Measurements from ENCODE around the gene GARNL3.

Gene GARNL3

DNA sequence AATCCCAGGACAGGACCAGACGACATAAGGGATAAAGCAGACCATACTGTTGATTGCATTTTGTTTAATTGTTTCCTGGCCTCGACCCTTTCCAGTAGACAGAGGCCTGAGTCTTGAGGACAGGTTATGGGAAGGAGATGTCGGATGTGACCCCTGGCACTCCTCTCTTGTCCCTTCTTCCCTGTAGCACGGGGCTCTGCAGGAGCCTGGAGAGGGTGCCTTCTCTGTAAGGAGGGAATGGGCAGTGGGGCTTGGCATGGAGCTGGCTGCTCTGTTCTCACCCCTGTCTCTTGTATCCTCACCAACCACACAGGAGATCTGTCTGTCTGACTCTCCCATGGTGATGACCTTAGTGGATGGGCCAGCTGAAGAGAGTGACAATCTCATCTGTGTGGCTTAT lies 92.3 kb downstream of the GARNL3 start:
- no peaks in the 10 kb centered on the region for H3K27me3 ChIP-seq (replicated peaks; ENCODE audit: control insufficient read depth, insufficient read depth, low read length)
- H3K36me3 ChIP-seq (ENCODE audit: control insufficient read depth, insufficient read depth, low read length): no peaks in the 10 kb centered on the region; the same call in none of the 2 replicates
- no peak overlapping the region for H3K4me3 ChIP-seq (replicated peaks; ENCODE audit: low read depth, low read length)
- TF ChIP-seq, protein P1, sequence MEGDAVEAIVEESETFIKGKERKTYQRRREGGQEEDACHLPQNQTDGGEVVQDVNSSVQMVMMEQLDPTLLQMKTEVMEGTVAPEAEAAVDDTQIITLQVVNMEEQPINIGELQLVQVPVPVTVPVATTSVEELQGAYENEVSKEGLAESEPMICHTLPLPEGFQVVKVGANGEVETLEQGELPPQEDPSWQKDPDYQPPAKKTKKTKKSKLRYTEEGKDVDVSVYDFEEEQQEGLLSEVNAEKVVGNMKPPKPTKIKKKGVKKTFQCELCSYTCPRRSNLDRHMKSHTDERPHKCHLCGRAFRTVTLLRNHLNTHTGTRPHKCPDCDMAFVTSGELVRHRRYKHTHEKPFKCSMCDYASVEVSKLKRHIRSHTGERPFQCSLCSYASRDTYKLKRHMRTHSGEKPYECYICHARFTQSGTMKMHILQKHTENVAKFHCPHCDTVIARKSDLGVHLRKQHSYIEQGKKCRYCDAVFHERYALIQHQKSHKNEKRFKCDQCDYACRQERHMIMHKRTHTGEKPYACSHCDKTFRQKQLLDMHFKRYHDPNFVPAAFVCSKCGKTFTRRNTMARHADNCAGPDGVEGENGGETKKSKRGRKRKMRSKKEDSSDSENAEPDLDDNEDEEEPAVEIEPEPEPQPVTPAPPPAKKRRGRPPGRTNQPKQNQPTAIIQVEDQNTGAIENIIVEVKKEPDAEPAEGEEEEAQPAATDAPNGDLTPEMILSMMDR (IDR thresholded peaks at IDR 0.05; ENCODE audit: insufficient read depth, low read length, poor library complexity, severe bottlenecking): no peak
- no peak for DNase-seq (ENCODE audit: extremely low read depth, insufficient read length)

DNA sequence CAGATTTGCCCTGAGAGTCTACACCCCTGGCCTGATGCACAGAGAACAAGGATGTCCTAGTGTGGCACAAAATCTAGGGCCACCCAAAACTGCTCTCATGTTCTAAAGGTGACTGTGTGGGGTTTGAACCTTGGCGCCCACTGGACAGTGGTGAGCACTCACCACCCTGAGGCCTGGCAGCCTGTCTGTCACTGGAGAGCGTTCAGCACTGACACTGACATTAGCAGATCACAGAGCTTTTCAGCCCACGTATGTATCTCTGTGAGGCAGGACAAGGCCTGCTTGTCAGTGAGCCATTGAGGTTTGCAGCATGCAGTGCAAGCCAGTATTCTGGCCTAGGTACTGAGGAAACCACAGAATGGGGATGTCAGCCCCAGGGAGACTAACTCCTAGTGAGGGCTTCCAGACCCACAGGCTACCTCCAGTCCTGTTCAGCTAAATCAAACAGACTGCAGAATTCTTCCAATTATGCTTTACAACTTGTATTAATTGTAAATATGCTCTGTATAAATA lies 93.5 kb downstream of the GARNL3 start:
- no peaks in the 10 kb centered on the region; the same call in none of the 2 replicates for H3K36me3 ChIP-seq (ENCODE audit: control insufficient read depth, insufficient read depth, low read length)
- no peaks in the 10 kb centered on the region for H3K27me3 ChIP-seq (replicated peaks; ENCODE audit: control insufficient read depth, insufficient read depth, low read length)
- H3K4me3 ChIP-seq (replicated peaks; ENCODE audit: low read depth, low read length): no peak overlapping the region
- DNase-seq (ENCODE audit: extremely low read depth, insufficient read length): no peak
- TF ChIP-seq, protein P1 (IDR thresholded peaks at IDR 0.05; ENCODE audit: insufficient read depth, low read length, poor library complexity, severe bottlenecking): no peak

DNA sequence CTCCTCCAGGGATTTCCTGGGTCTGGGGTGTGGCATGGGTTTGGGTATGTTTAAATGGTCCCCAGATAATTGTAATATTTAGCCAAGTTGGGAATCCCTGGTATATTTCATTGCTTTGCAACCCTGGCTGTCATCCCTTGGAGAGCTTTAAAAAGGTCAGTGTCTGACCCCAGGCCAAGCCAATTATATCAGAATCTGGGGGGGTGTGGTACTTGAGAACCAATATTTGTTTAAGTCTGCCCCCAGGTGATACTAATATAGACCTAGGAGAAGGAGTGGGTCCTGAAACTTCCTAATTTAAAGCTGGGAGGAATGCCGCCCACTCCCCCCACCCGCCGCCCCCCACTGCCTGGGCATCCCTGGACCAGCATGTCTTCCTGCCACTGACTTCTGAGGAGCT lies 94.2 kb downstream of the GARNL3 start:
- TF ChIP-seq, protein P1 (IDR thresholded peaks at IDR 0.05; ENCODE audit: insufficient read depth, low read length, poor library complexity, severe bottlenecking): no peak
- no peak overlapping the region for H3K4me3 ChIP-seq (replicated peaks; ENCODE audit: low read depth, low read length)
- no peak for DNase-seq (ENCODE audit: extremely low read depth, insufficient read length)
- H3K27me3 ChIP-seq (replicated peaks; ENCODE audit: control insufficient read depth, insufficient read depth, low read length): no peaks in the 10 kb centered on the region
- H3K36me3 ChIP-seq (ENCODE audit: control insufficient read depth, insufficient read depth, low read length): no peaks in the 10 kb centered on the region; the same call in none of the 2 replicates

DNA sequence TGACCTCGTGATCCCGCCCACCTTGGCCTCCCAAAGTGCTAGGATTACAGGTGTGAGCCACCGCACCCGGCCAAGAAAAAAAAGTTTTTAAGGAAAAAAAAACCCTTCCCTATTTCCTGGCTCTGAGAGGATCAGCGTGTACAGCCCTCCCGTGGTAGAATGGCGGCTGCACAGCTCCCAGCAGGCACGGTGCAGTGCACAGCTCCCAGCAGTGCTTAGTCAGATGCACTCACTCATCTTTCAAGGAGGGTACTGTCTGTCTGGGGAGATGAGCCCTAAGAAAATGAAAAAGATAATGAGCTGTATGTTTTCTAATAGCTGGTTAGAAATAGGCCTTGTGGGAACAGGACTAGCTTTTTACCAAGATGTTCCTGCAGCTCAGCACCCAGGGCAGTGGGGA lies 95.7 kb downstream of the GARNL3 start:
- TF ChIP-seq, protein P1 (IDR thresholded peaks at IDR 0.05; ENCODE audit: insufficient read depth, low read length, poor library complexity, severe bottlenecking): no peak
- no peaks in the 10 kb centered on the region; the same call in none of the 2 replicates for H3K36me3 ChIP-seq (ENCODE audit: control insufficient read depth, insufficient read depth, low read length)
- H3K27me3 ChIP-seq (replicated peaks; ENCODE audit: control insufficient read depth, insufficient read depth, low read length): no peaks in the 10 kb centered on the region
- H3K4me3 ChIP-seq (replicated peaks; ENCODE audit: low read depth, low read length): no peak overlapping the region
- no peak for DNase-seq (ENCODE audit: extremely low read depth, insufficient read length)

DNA sequence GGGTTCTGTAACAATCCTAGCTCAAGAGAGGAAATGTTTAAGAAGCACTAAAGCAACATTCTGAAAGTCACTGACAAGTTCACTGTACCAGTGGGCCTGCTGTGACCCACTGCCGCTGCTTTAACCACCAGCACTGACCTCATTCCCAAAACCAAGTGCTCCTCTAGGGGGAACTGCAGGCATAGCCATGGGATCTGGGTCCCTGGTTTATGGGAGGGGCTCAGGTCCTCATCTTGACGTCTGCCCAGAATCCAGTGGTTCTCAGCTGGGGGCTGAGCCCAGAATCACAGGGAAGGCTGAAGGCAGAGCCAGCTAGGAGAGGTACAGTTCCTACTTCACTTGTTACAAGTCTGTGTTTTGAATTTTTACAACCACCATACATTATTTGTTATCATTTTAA lies 96.3 kb downstream of the GARNL3 start:
- TF ChIP-seq, protein P1 (IDR thresholded peaks at IDR 0.05; ENCODE audit: insufficient read depth, low read length, poor library complexity, severe bottlenecking): no peak
- Histone ChIP-seq H3K4me3 (replicated peaks; ENCODE audit: low read depth, low read length) (no peak overlapping the region), H3K36me3 (ENCODE audit: control insufficient read depth, insufficient read depth, low read length) (no peaks in the 10 kb centered on the region; the same call in none of the 2 replicates), H3K27me3 (replicated peaks; ENCODE audit: control insufficient read depth, insufficient read depth, low read length) (no peaks in the 10 kb centered on the region)
- no peak for DNase-seq (ENCODE audit: extremely low read depth, insufficient read length)

DNA sequence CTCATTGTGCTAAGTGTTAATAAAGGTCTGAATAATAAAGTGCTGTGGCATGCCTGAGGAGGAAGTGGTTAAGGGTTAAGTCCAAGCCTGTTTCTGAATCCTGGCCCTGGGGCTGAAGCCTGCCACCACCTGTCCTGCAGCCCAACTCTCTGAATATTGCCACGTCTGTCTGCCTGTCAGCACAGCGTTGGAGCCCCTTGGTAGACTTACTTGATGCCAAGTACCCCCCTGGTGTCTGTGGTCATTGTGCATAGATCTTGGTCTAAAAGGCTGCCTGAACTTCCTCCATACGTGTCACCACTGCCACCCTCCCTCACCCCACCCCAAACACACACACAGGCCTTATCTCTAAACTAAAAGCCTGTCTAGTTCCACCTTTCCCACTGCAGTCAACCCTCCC lies 97.0 kb downstream of the GARNL3 start:
- TF ChIP-seq, protein P1 (IDR thresholded peaks at IDR 0.05; ENCODE audit: insufficient read depth, low read length, poor library complexity, severe bottlenecking): no peak
- Histone ChIP-seq H3K27me3 (replicated peaks; ENCODE audit: control insufficient read depth, insufficient read depth, low read length) (no peaks in the 10 kb centered on the region), H3K4me3 (replicated peaks; ENCODE audit: low read depth, low read length) (no peak overlapping the region), H3K36me3 (ENCODE audit: control insufficient read depth, insufficient read depth, low read length) (no peaks in the 10 kb centered on the region; the same call in 1 of the 2 replicates)
- no peak for DNase-seq (ENCODE audit: extremely low read depth, insufficient read length)
